IMR-90 (cell line): ENCODE measurements around the gene DPEP3.
"Not testable (repeated sequence)": the region's sequence is repeated elsewhere in the genome, so short reads cannot be mapped to it uniquely, and the experiment has no call there.

Source experiments
- BHLHE40 ChIP-seq: fragments of 150-350 bp; IDR thresholded peaks from 2 replicates; pipeline ENCODE4 v1.6.1; 2016; ENCODE audit warnings: mild to moderate bottlenecking, low read depth, low read length
- RFX5 ChIP-seq: IDR thresholded peaks from 2 replicates; pipeline ENCODE4 v1.8.0; 2012; ENCODE audit warnings: low read depth, mild to moderate bottlenecking, low read length, moderate library complexity
- TF ChIP-seq, protein P1 (sequence below): conservative IDR thresholded peaks from 2 replicates; pipeline ENCODE4 v1.5.1; 2012; ENCODE audit warnings: mild to moderate bottlenecking, low read depth, low read length, improper control_type of control experiment
- TF ChIP-seq, protein P2 (sequence below): fragments of 150-350 bp; IDR thresholded peaks from 2 replicates; pipeline ENCODE4 v1.6.1; 2017; ENCODE audit warnings: mild to moderate bottlenecking, antibody characterized with exemption, low read length, low read depth

DNA sequence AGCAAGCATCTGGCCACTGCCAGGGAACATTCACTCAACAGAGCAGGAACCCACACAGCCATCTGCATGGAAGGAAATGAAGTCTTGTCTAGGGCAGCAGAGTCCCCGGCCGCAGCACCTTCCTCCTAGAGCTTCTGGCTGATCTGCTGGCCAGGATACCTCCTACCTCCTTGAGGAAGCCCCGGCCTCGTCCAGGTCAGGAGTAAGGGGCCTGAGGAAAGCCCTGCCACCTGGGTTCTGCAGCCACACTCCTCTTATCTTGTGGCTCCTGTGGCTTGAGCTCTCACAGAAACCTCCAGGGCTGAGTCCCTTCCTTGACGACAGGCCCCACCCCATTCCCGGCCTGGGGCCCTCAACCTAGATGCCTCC lies 13.7 kb upstream of the DPEP3 start:
- TF ChIP-seq BHLHE40, RFX5: not testable (repeated sequence)
- TF ChIP-seq, protein P1, sequence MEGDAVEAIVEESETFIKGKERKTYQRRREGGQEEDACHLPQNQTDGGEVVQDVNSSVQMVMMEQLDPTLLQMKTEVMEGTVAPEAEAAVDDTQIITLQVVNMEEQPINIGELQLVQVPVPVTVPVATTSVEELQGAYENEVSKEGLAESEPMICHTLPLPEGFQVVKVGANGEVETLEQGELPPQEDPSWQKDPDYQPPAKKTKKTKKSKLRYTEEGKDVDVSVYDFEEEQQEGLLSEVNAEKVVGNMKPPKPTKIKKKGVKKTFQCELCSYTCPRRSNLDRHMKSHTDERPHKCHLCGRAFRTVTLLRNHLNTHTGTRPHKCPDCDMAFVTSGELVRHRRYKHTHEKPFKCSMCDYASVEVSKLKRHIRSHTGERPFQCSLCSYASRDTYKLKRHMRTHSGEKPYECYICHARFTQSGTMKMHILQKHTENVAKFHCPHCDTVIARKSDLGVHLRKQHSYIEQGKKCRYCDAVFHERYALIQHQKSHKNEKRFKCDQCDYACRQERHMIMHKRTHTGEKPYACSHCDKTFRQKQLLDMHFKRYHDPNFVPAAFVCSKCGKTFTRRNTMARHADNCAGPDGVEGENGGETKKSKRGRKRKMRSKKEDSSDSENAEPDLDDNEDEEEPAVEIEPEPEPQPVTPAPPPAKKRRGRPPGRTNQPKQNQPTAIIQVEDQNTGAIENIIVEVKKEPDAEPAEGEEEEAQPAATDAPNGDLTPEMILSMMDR, result not testable (repeated sequence)
- TF ChIP-seq, protein P2, sequence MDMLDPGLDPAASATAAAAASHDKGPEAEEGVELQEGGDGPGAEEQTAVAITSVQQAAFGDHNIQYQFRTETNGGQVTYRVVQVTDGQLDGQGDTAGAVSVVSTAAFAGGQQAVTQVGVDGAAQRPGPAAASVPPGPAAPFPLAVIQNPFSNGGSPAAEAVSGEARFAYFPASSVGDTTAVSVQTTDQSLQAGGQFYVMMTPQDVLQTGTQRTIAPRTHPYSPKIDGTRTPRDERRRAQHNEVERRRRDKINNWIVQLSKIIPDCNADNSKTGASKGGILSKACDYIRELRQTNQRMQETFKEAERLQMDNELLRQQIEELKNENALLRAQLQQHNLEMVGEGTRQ, result not testable (repeated sequence)
